ENCODE measurements around the gene ZNF598. TPM values are rescaled to one million over a fixed set of nuclear protein-coding genes. Genes with fewer than 3 reads are reported as not detected.

The ZNF598 gene
- total RNA-seq, 1 experiment from 2014 or later: 85.7 TPM

GRCh38 chr16:1950047-1950446 is 59.6 kb downstream of the ZNF598 start:
- no peaks in the 10 kb centered on the region for H3K9me3 ChIP-seq (ENCODE audit: control insufficient read depth, insufficient read depth, low read depth, low read length)
- intact Hi-C loops (cut with micrococcal nuclease; ENCODE audit: unreplicated experiment): no loop called here
- ATAC-seq (peak; percentile 58), DNase-seq (ENCODE audit: low read depth, low spot score) (no peak)
- ChIA-PET CTCF (no interaction called here), POLR2A (no interaction called here)
- H3K27ac ChIP-seq (ENCODE audit: low read length): no peak overlapping the region
- no TSS peak for BruUV-seq (replicated peaks)
- no peaks in the 10 kb centered on the region for H3K4me1 ChIP-seq (ENCODE audit: control insufficient read depth, insufficient read depth, low read length)
- no peak for TF ChIP-seq TCF7L2 (IDR thresholded peaks at IDR 0.05; ENCODE audit: low read depth, low read length)
- TF ChIP-seq, protein P1, sequence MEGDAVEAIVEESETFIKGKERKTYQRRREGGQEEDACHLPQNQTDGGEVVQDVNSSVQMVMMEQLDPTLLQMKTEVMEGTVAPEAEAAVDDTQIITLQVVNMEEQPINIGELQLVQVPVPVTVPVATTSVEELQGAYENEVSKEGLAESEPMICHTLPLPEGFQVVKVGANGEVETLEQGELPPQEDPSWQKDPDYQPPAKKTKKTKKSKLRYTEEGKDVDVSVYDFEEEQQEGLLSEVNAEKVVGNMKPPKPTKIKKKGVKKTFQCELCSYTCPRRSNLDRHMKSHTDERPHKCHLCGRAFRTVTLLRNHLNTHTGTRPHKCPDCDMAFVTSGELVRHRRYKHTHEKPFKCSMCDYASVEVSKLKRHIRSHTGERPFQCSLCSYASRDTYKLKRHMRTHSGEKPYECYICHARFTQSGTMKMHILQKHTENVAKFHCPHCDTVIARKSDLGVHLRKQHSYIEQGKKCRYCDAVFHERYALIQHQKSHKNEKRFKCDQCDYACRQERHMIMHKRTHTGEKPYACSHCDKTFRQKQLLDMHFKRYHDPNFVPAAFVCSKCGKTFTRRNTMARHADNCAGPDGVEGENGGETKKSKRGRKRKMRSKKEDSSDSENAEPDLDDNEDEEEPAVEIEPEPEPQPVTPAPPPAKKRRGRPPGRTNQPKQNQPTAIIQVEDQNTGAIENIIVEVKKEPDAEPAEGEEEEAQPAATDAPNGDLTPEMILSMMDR (IDR thresholded peaks at IDR 0.05): no peak
- TF ChIP-seq POLR2AphosphoS5 (IDR thresholded peaks at IDR 0.05; ENCODE audit: low read depth, low read length): no peak
- TF ChIP-seq, protein P2, sequence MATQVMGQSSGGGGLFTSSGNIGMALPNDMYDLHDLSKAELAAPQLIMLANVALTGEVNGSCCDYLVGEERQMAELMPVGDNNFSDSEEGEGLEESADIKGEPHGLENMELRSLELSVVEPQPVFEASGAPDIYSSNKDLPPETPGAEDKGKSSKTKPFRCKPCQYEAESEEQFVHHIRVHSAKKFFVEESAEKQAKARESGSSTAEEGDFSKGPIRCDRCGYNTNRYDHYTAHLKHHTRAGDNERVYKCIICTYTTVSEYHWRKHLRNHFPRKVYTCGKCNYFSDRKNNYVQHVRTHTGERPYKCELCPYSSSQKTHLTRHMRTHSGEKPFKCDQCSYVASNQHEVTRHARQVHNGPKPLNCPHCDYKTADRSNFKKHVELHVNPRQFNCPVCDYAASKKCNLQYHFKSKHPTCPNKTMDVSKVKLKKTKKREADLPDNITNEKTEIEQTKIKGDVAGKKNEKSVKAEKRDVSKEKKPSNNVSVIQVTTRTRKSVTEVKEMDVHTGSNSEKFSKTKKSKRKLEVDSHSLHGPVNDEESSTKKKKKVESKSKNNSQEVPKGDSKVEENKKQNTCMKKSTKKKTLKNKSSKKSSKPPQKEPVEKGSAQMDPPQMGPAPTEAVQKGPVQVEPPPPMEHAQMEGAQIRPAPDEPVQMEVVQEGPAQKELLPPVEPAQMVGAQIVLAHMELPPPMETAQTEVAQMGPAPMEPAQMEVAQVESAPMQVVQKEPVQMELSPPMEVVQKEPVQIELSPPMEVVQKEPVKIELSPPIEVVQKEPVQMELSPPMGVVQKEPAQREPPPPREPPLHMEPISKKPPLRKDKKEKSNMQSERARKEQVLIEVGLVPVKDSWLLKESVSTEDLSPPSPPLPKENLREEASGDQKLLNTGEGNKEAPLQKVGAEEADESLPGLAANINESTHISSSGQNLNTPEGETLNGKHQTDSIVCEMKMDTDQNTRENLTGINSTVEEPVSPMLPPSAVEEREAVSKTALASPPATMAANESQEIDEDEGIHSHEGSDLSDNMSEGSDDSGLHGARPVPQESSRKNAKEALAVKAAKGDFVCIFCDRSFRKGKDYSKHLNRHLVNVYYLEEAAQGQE (IDR thresholded peaks at IDR 0.05; ENCODE audit: insufficient read depth in 1 of 2, low read depth in 2 of 2, low read length in 1 of 2): no peak
- TF ChIP-seq SIN3A (IDR thresholded peaks at IDR 0.05; ENCODE audit: borderline replicate concordance, insufficient read depth, low read depth, low read length): no peak
- H3K36me3 ChIP-seq (ENCODE audit: control insufficient read depth, insufficient read depth, low read length): no peaks in the 10 kb centered on the region
- H3K4me3 ChIP-seq (ENCODE audit: low read depth in 2 of 2, low read length in 2 of 2): no peak overlapping the region
- no peaks in the 10 kb centered on the region for H3K27me3 ChIP-seq (ENCODE audit: control insufficient read depth, insufficient read depth, low read length)
- in situ Hi-C loops (cut with HindIII; ENCODE audit: low pct_unique_long_range_greater_than_20kb, low sequenced_read_pairs): no loop called here

- no peak overlapping the region for H3K27ac ChIP-seq (ENCODE audit: low read length)
- H3K4me1 ChIP-seq (ENCODE audit: control insufficient read depth, insufficient read depth, low read length): no peaks in the 10 kb centered on the region
- ChIA-PET CTCF (no interaction called here), POLR2A (no interaction called here)
- no TSS peak for BruUV-seq (replicated peaks)
- DNase-seq (ENCODE audit: low read depth, low spot score) (no peak), ATAC-seq (no peak)
- no peak overlapping the region for H3K4me3 ChIP-seq (ENCODE audit: low read depth in 2 of 2, low read length in 2 of 2)
- no peaks in the 10 kb centered on the region for H3K36me3 ChIP-seq (ENCODE audit: control insufficient read depth, insufficient read depth, low read length)
- in situ Hi-C loops (cut with HindIII; ENCODE audit: low pct_unique_long_range_greater_than_20kb, low sequenced_read_pairs) (no loop called here), intact Hi-C loops (cut with micrococcal nuclease; ENCODE audit: unreplicated experiment) (no loop called here)
- H3K27me3 ChIP-seq (ENCODE audit: control insufficient read depth, insufficient read depth, low read length): no peaks in the 10 kb centered on the region
- H3K9me3 ChIP-seq (ENCODE audit: control insufficient read depth, insufficient read depth, low read depth, low read length): no peaks in the 10 kb centered on the region
- TF ChIP-seq POLR2AphosphoS5 (IDR thresholded peaks at IDR 0.05; ENCODE audit: low read depth, low read length): no peak
- TF ChIP-seq, protein P2 (IDR thresholded peaks at IDR 0.05; ENCODE audit: insufficient read depth in 1 of 2, low read depth in 2 of 2, low read length in 1 of 2): no peak
- TF ChIP-seq, protein P1 (IDR thresholded peaks at IDR 0.05): no peak
- TF ChIP-seq SIN3A (IDR thresholded peaks at IDR 0.05; ENCODE audit: borderline replicate concordance, insufficient read depth, low read depth, low read length): no peak
- TF ChIP-seq TCF7L2 (IDR thresholded peaks at IDR 0.05; ENCODE audit: low read depth, low read length): no peak
Observed at GRCh38 chr16:1949507-1949906, 60.1 kb downstream of the ZNF598 start.

Other genes with a start within 250 kb of the ZNF598 start
- gene NME3, start 238.3 kb downstream of the ZNF598 start, total RNA-seq (2021; ENCODE audit: unreplicated experiment): 117 TPM
- 53.4 TPM for gene EME2, start 237.0 kb downstream of the ZNF598 start, total RNA-seq (2021; ENCODE audit: unreplicated experiment)
- 187 TPM for gene MRPS34, start 236.7 kb downstream of the ZNF598 start, total RNA-seq (2021; ENCODE audit: unreplicated experiment)
- gene SPSB3, start 227.2 kb downstream of the ZNF598 start, total RNA-seq (2021; ENCODE audit: unreplicated experiment): 23.0 TPM
- 85.8 TPM for gene NUBP2, start 226.9 kb downstream of the ZNF598 start, total RNA-seq (2021; ENCODE audit: unreplicated experiment)
- gene IGFALS, start 216.1 kb downstream of the ZNF598 start, total RNA-seq (2021; ENCODE audit: unreplicated experiment): 0.10 TPM
- gene HAGH, start 183.0 kb downstream of the ZNF598 start, total RNA-seq (2021; ENCODE audit: unreplicated experiment): 58.9 TPM
- gene FAHD1, start 182.6 kb downstream of the ZNF598 start, total RNA-seq (2021; ENCODE audit: unreplicated experiment): 34.6 TPM
- gene MEIOB, start 137.7 kb downstream of the ZNF598 start, total RNA-seq (2021; ENCODE audit: unreplicated experiment): not detected
- gene HS3ST6, start 91.4 kb downstream of the ZNF598 start, total RNA-seq (2021; ENCODE audit: unreplicated experiment): 3.3 TPM
- 25.3 TPM for gene MSRB1, start 66.6 kb downstream of the ZNF598 start, total RNA-seq (2021; ENCODE audit: unreplicated experiment)
- 0.26 TPM for gene RPL3L, start 55.1 kb downstream of the ZNF598 start, total RNA-seq (2021; ENCODE audit: unreplicated experiment)
- gene NDUFB10, start 50.3 kb downstream of the ZNF598 start, total RNA-seq (2021; ENCODE audit: unreplicated experiment): 287 TPM
- 2,794 TPM for gene RPS2, start 45.0 kb downstream of the ZNF598 start, total RNA-seq (2021; ENCODE audit: unreplicated experiment)
- gene RNF151, start 43.0 kb downstream of the ZNF598 start, total RNA-seq (2021; ENCODE audit: unreplicated experiment): not detected
- 42.4 TPM for gene TBL3, start 37.8 kb downstream of the ZNF598 start, total RNA-seq (2021; ENCODE audit: unreplicated experiment)
- 4.0 TPM for gene NOXO1, start 28.4 kb downstream of the ZNF598 start, total RNA-seq (2021; ENCODE audit: unreplicated experiment)
- gene GFER, start 25.6 kb downstream of the ZNF598 start, total RNA-seq (2021; ENCODE audit: unreplicated experiment): 49.2 TPM
- 15.2 TPM for gene SYNGR3, start 19.9 kb downstream of the ZNF598 start, total RNA-seq (2021; ENCODE audit: unreplicated experiment)
- gene NPW, start 10.0 kb upstream of the ZNF598 start, total RNA-seq (2021; ENCODE audit: unreplicated experiment): 15.3 TPM
- 174 TPM for gene NHERF2, start 17.1 kb upstream of the ZNF598 start, total RNA-seq (2021; ENCODE audit: unreplicated experiment)
- 39.8 TPM for gene NTHL1, start 38.0 kb upstream of the ZNF598 start, total RNA-seq (2021; ENCODE audit: unreplicated experiment)
- gene TSC2, start 38.2 kb upstream of the ZNF598 start, total RNA-seq (2021; ENCODE audit: unreplicated experiment): 115 TPM
- 279 TPM for gene PKD1, start 126.1 kb upstream of the ZNF598 start, total RNA-seq (2021; ENCODE audit: unreplicated experiment)
- gene RAB26, start 138.8 kb upstream of the ZNF598 start, total RNA-seq (2021; ENCODE audit: unreplicated experiment): 92.2 TPM
- 108 TPM for gene TRAF7, start 146.0 kb upstream of the ZNF598 start, total RNA-seq (2021; ENCODE audit: unreplicated experiment)
- 4.5 TPM for gene CASKIN1, start 186.8 kb upstream of the ZNF598 start, total RNA-seq (2021; ENCODE audit: unreplicated experiment)
- gene MLST8, start 195.6 kb upstream of the ZNF598 start, total RNA-seq (2021; ENCODE audit: unreplicated experiment): 91.1 TPM
- 8.7 TPM for gene BRICD5, start 201.0 kb upstream of the ZNF598 start, total RNA-seq (2021; ENCODE audit: unreplicated experiment)
- gene PGP, start 205.0 kb upstream of the ZNF598 start, total RNA-seq (2021; ENCODE audit: unreplicated experiment): 48.7 TPM
- 50.8 TPM for gene E4F1, start 213.8 kb upstream of the ZNF598 start, total RNA-seq (2021; ENCODE audit: unreplicated experiment)
- gene DNASE1L2, start 226.6 kb upstream of the ZNF598 start, total RNA-seq (2021; ENCODE audit: unreplicated experiment): 4.4 TPM
- 117 TPM for gene ECI1, start 241.8 kb upstream of the ZNF598 start, total RNA-seq (2021; ENCODE audit: unreplicated experiment)